Thoracic aorta (tissue), 2 donors: ENCODE results near the gene UGDH. TPM values are rescaled to one million over a fixed set of nuclear protein-coding genes. Genes with fewer than 3 reads are reported as not detected.
A peak's percentile ranks its signal among the peaks of the same experiment; 100 is the strongest.
"Not testable (repeated sequence)": the region's sequence is repeated elsewhere in the genome, so short reads cannot be mapped to it uniquely, and the experiment has no call there.

Experiments used
- ATAC-seq: fragments of 150-250 bp; one replicate; pipeline ENCODE4 v1.8.0; 2017; ENCODE audit warnings: low read depth; ENCODE audit not compliant: insufficient number of reproducible peaks, low FRiP score
- DNase-seq: peaks from one replicate; pipeline ENCODE4 v3.0.0-alpha.2; 2020; ENCODE audit warnings: low spot score
- H3K27ac ChIP-seq, 2 donors: fragments of 200-600 bp; sonication (generic); 1 replicate in 1 of 2; 2 replicates in 1 of 2; pipeline ENCODE4 v1.5.1; 2016; ENCODE audit warnings: mild to moderate bottlenecking in 2 of 2, moderate library complexity in 2 of 2
- H3K27me3 ChIP-seq: fragments of 200-600 bp; sonication (generic); replicated peaks from 2 replicates; pipeline ENCODE4 v1.6.0; 2016; ENCODE audit warnings: mild to moderate bottlenecking; ENCODE audit not compliant: insufficient read depth
- H3K36me3 ChIP-seq: fragments of 200-600 bp; sonication (generic); one replicate; pipeline ENCODE4 v1.5.1; 2016
- H3K4me1 ChIP-seq, 2 donors: fragments of 200-600 bp; sonication (generic); 1 replicate in 1 of 2; 2 replicates in 1 of 2; pipeline versions ENCODE4 v1.5.1 to v1.6.0; 2016; ENCODE audit warnings: low read depth in 2 of 2, mild to moderate bottlenecking in 1 of 2; ENCODE audit not compliant: control insufficient read depth in 1 of 2
- H3K4me3 ChIP-seq: fragments of 200-600 bp; sonication (generic); 2 replicates; pipeline ENCODE4 v1.5.1; 2016; ENCODE audit warnings: mild to moderate bottlenecking
- H3K9me3 ChIP-seq: fragments of 200-600 bp; sonication (generic); 2 replicates; pipeline ENCODE4 v1.5.1; 2016
- CTCF ChIP-seq: fragments of 200-600 bp; sonication (generic); IDR thresholded peaks from one replicate; pipeline ENCODE4 v1.5.1; 2019; ENCODE audit warnings: antibody characterized with exemption
- total RNA-seq, 2 donors: library from RNA; depleted of rRNA; stranded (reverse); fragments of >200 nt; gene quantifications; one replicate each; pipeline versions ENCODE4 v1.1.0 to v1.2.3, GENCODE V29; 2016

The UGDH gene
- total RNA-seq, 2 donors from 2014 or later: 103 to 736 TPM

- no peak for TF ChIP-seq CTCF
- Histone ChIP-seq H3K4me3 (no peak overlapping the region), H3K27ac (no peak overlapping the region), H3K9me3 (no peaks in the 10 kb centered on the region), H3K27me3 (no peaks in the 10 kb centered on the region), H3K4me1 (no peaks in the 10 kb centered on the region), H3K36me3 (peaks cover 41% of the 10 kb centered on the region)
- DNase-seq: no peak
- ATAC-seq: no peak
These were observed 12.3 kb downstream of the UGDH start for GRCh38 chr4:39514888-39515401.

GRCh38 chr4:39514266-39514665 lies 13.0 kb downstream of the UGDH start:
- not testable (repeated sequence) for DNase-seq

GRCh38 chr4:39510348-39510929 lies 16.8 kb downstream of the UGDH start:
- no peaks in the 10 kb centered on the region for H3K9me3 ChIP-seq
- ATAC-seq (no peak), DNase-seq (no peak)
- H3K27me3 ChIP-seq: no peaks in the 10 kb centered on the region
- H3K4me1 ChIP-seq: no peaks in the 10 kb centered on the region
- H3K36me3 ChIP-seq: peaks cover 39% of the 10 kb centered on the region
- no peak overlapping the region for H3K27ac ChIP-seq
- H3K4me3 ChIP-seq: no peak overlapping the region
- TF ChIP-seq CTCF: no peak

More at GRCh38 chr4:39514266-39514665, 13.0 kb downstream of the UGDH start:
- not testable (repeated sequence) for H3K27me3 ChIP-seq, H3K27ac ChIP-seq, H3K9me3 ChIP-seq, H3K4me1 ChIP-seq, H3K4me3 ChIP-seq, ATAC-seq
- H3K36me3 ChIP-seq: peaks cover 45% of the 10 kb centered on the region

GRCh38 chr4:39505581-39505980 lies 21.7 kb downstream of the UGDH start:
- no peak overlapping the region for H3K4me3 ChIP-seq

GRCh38 chr4:39504538-39504937 lies 22.7 kb downstream of the UGDH start:
- no peak for ATAC-seq
- Histone ChIP-seq H3K4me1 (peaks cover 2 to 13% of the 10 kb centered on the region in 2 donors), H3K4me3 (no peak overlapping the region), H3K36me3 (peaks cover 33% of the 10 kb centered on the region), H3K9me3 (no peaks in the 10 kb centered on the region), H3K27me3 (no peaks in the 10 kb centered on the region), H3K27ac (no peak overlapping the region)
- no peak for TF ChIP-seq CTCF
- DNase-seq: no peak

More at GRCh38 chr4:39505581-39505980, 21.7 kb downstream of the UGDH start:
- peaks cover 2 to 13% of the 10 kb centered on the region in 2 donors for H3K4me1 ChIP-seq
- no peak for TF ChIP-seq CTCF
- H3K27ac ChIP-seq: no peak overlapping the region
- no peak for DNase-seq
- peaks cover 41% of the 10 kb centered on the region for H3K36me3 ChIP-seq
- H3K9me3 ChIP-seq: no peaks in the 10 kb centered on the region
- ATAC-seq: no peak
- H3K27me3 ChIP-seq: no peaks in the 10 kb centered on the region

- ATAC-seq, DNase-seq, H3K4me3 ChIP-seq, H3K27me3 ChIP-seq, H3K9me3 ChIP-seq: not testable (repeated sequence)
- H3K4me1 ChIP-seq: peaks cover 2 to 13% of the 10 kb centered on the region in 2 donors
- H3K27ac ChIP-seq: peak overlapping the region; percentile 32 to 60
- H3K36me3 ChIP-seq: peaks cover 25% of the 10 kb centered on the region
These were observed 24.6 kb downstream of the UGDH start for GRCh38 chr4:39502664-39503035.
